Measurements from ENCODE around the gene SPATA2L. TPM values are rescaled to one million over a fixed set of nuclear protein-coding genes. Genes with fewer than 3 reads are reported as not detected.
"Not testable (repeated sequence)": the region's sequence is repeated elsewhere in the genome, so short reads cannot be mapped to it uniquely, and the experiment has no call there.

The SPATA2L gene
- total RNA-seq, 1 donor from 2014 or later: 13.3 TPM

DNA sequence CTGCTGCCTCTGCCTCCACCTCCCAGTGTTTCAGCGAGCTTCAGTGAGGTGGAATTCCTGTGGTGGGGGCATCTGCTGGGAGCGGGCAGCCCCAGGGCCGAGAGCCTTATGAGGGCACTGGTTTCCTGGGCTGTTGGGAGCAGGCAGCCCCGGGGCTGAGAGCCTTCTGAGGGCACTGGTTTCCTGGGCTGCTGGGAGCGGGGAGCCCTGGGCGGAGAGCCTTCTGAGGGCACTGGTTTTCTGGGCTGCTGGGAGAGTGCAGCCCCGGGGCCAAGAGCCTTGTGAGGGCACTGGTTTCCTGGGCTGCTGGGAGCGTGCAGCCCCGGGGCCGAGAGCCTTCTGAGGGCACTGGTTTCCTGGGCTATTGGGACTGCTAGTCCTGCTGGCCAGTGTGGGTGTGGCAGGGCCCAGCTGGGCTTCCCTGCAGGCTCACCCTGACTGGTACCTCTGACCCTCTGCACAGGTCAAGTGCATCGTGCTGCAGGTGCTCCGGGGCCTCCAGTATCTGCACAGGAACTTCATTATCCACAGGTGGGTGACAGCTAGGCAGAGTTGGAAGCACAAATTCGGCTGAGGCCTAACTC, 9.4 kb downstream of the SPATA2L start:
- H3K36me3 ChIP-seq: peaks cover 23% of the 10 kb centered on the region
- ATAC-seq: no peak
- no peak for DNase-seq
- H3K27ac ChIP-seq: no peak overlapping the region
- intact Hi-C loops (cut with DNase I): no loop called here
- no peaks in the 10 kb centered on the region for H3K9me3 ChIP-seq
- no peak overlapping the region for H3K4me3 ChIP-seq
- no peak for TF ChIP-seq CTCF (IDR thresholded peaks at IDR 0.05)
- peaks cover 7% of the 10 kb centered on the region for H3K4me1 ChIP-seq
- H3K27me3 ChIP-seq: no peaks in the 10 kb centered on the region

- no peak for TF ChIP-seq CTCF (IDR thresholded peaks at IDR 0.05)
- H3K27ac ChIP-seq: no peak overlapping the region
- H3K4me3 ChIP-seq: no peak overlapping the region
- no peak for ATAC-seq
- peaks cover 7% of the 10 kb centered on the region for H3K4me1 ChIP-seq
- H3K36me3 ChIP-seq: peaks cover 23% of the 10 kb centered on the region
- no peaks in the 10 kb centered on the region for H3K9me3 ChIP-seq
- no peaks in the 10 kb centered on the region for H3K27me3 ChIP-seq
- intact Hi-C loops (cut with DNase I): no loop called here
- no peak for DNase-seq
These were observed 10.1 kb downstream of the SPATA2L start for GRCh38 chr16:89691231-89691985.

- peaks cover 7% of the 10 kb centered on the region for H3K4me1 ChIP-seq
- H3K36me3 ChIP-seq: peaks cover 23% of the 10 kb centered on the region
- no peak overlapping the region for H3K4me3 ChIP-seq
- no peak for TF ChIP-seq CTCF (IDR thresholded peaks at IDR 0.05)
- DNase-seq: no peak
- H3K9me3 ChIP-seq: no peaks in the 10 kb centered on the region
- H3K27ac ChIP-seq: no peak overlapping the region
- H3K27me3 ChIP-seq: no peaks in the 10 kb centered on the region
- ATAC-seq: no peak
- intact Hi-C loops (cut with DNase I): no loop called here
These were observed 11.1 kb downstream of the SPATA2L start for GRCh38 chr16:89690392-89690901.

- H3K27ac ChIP-seq; DNase-seq; ATAC-seq; H3K27me3 ChIP-seq; H3K4me3 ChIP-seq; intact Hi-C loops (cut with DNase I); H3K4me1 ChIP-seq; H3K9me3 ChIP-seq: not testable (repeated sequence)
- peaks cover 23% of the 10 kb centered on the region for H3K36me3 ChIP-seq
These were observed 11.9 kb downstream of the SPATA2L start for GRCh38 chr16:89689621-89690020.

DNA sequence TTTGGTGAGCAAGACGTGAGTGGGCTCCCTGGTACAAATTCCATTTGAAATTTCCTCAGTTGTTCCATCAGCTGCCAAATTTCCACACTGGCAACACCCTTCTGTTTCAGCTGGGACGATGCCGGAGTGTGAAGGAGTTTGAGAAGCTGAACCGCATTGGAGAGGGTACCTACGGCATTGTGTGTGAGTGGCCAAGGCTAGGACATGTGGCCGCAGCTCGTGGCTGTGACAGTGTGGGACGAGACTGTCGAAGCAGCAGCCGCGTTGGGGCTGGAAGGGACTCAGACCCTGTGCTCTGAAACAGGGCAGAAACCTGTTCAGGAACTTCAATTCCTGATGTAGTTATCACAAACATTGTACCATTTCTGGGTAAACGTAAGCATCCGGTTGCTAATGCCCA, 12.4 kb downstream of the SPATA2L start:
- intact Hi-C loops (cut with DNase I): no loop called here
- H3K4me1 ChIP-seq: peaks cover 7% of the 10 kb centered on the region
- peaks cover 23% of the 10 kb centered on the region for H3K36me3 ChIP-seq
- H3K4me3 ChIP-seq: no peak overlapping the region
- no peaks in the 10 kb centered on the region for H3K27me3 ChIP-seq
- DNase-seq (no peak), ATAC-seq (no peak)
- H3K9me3 ChIP-seq: no peaks in the 10 kb centered on the region
- no peak for TF ChIP-seq CTCF (IDR thresholded peaks at IDR 0.05)
- no peak overlapping the region for H3K27ac ChIP-seq

- Histone ChIP-seq H3K27ac (no peak overlapping the region), H3K36me3 (peaks cover 23% of the 10 kb centered on the region), H3K9me3 (no peaks in the 10 kb centered on the region), H3K4me3 (no peak overlapping the region), H3K27me3 (no peaks in the 10 kb centered on the region), H3K4me1 (peaks cover 7% of the 10 kb centered on the region)
- DNase-seq: no peak
- intact Hi-C loops (cut with DNase I): no loop called here
- TF ChIP-seq CTCF (IDR thresholded peaks at IDR 0.05): no peak
- ATAC-seq: no peak
These were observed 13.1 kb downstream of the SPATA2L start for GRCh38 chr16:89688395-89688794.
